HL-60 (cell line): ENCODE results near the gene MYO1D.

Source experiments
- DNase-seq, 2 experiments: peaks; one replicate each; pipeline ENCODE4 v3.0.0-alpha.2; 2010 to 2020; ENCODE audit warnings: low read depth in 1 of 2, low spot score in 1 of 2
- H3K27ac ChIP-seq: fragments of 250-450 bp; sonication (Bioruptor Pico); replicated peaks from 2 replicates; pipeline ENCODE4 v1.5.1; 2020; ENCODE audit warnings: mild to moderate bottlenecking, moderate library complexity
- H3K27me3 ChIP-seq: fragments of 250-450 bp; sonication (Bioruptor Pico); 2 replicates; pipeline ENCODE4 v1.5.1; 2021; ENCODE audit warnings: mild to moderate bottlenecking, moderate library complexity; ENCODE audit not compliant: insufficient read depth, poor library complexity, severe bottlenecking
- H3K4me3 ChIP-seq: replicated peaks from 2 replicates; pipeline ENCODE4 v1.5.1; 2011; ENCODE audit warnings: mild to moderate bottlenecking, control low read depth, low read length; ENCODE audit not compliant: insufficient read depth
- GABPA ChIP-seq: IDR thresholded peaks from 2 replicates; pipeline ENCODE4 v1.6.1; 2012; ENCODE audit warnings: low read depth
- POLR2AphosphoS5 ChIP-seq: IDR thresholded peaks from 2 replicates; pipeline ENCODE4 v1.6.1; 2012; ENCODE audit warnings: low read depth
- REST ChIP-seq: IDR thresholded peaks from 2 replicates; pipeline ENCODE4 v1.6.1; 2012; ENCODE audit warnings: low read depth; ENCODE audit not compliant: insufficient replicate concordance
- SPI1 ChIP-seq: IDR thresholded peaks from 2 replicates; pipeline ENCODE4 v1.6.1; 2012; ENCODE audit warnings: low read depth, mild to moderate bottlenecking, borderline replicate concordance
- TF ChIP-seq, protein P1 (sequence below): IDR thresholded peaks from one replicate; pipeline ENCODE4 v1.5.1; 2011; ENCODE audit warnings: low read length, control low read depth, inconsistent platforms; ENCODE audit not compliant: insufficient read depth

The MYO1D gene

DNA sequence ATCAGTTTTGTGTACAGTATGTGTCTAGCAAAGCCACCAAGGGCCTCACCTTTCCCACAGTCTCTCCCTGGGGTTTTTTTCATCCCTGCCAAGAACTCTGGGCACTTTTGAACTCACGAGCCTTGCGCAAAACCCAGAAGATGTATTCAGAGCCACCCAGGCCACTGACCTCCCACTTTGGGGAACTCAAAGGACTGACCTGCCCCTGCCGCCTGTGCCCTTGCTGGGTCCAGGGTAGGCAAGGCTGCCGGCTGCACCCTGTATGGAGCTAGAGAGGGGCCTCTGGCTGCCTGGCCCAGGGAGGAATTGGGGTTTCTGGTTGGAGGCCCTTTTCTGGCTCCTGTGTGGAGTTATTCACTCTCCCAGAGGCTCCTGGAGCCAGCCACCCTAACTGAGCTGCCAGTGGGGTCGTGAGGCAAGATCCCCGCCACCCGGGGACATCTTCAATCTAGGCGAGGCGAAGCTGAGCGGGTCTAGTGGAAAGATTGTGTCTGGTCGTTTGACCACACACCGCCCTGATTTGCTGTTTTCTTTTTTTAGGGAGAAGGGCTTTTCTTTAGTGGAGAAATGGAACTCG, 388.2 kb downstream of the MYO1D start:
- DNase-seq, result no peak
- Histone ChIP-seq H3K27ac (no peak overlapping the region), H3K4me3 (no peak overlapping the region), H3K27me3 (no peaks in the 10 kb centered on the region)
- no peak for TF ChIP-seq POLR2AphosphoS5
- no peak for TF ChIP-seq SPI1

DNA sequence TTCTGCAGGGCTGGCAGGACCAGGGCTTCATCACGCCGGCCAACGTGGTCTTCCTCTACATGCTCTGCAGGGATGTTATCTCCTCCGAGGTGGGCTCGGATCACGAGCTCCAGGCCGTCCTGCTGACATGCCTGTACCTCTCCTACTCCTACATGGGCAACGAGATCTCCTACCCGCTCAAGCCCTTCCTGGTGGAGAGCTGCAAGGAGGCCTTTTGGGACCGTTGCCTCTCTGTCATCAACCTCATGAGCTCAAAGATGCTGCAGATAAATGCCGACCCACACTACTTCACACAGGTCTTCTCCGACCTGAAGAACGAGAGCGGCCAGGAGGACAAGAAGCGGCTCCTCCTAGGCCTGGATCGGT, 388.8 kb downstream of the MYO1D start:
- no peak overlapping the region for H3K27ac ChIP-seq
- no peak overlapping the region for H3K4me3 ChIP-seq
- no peak for DNase-seq
- no peak for TF ChIP-seq GABPA
- TF ChIP-seq REST, result no peak
- TF ChIP-seq, protein P1, sequence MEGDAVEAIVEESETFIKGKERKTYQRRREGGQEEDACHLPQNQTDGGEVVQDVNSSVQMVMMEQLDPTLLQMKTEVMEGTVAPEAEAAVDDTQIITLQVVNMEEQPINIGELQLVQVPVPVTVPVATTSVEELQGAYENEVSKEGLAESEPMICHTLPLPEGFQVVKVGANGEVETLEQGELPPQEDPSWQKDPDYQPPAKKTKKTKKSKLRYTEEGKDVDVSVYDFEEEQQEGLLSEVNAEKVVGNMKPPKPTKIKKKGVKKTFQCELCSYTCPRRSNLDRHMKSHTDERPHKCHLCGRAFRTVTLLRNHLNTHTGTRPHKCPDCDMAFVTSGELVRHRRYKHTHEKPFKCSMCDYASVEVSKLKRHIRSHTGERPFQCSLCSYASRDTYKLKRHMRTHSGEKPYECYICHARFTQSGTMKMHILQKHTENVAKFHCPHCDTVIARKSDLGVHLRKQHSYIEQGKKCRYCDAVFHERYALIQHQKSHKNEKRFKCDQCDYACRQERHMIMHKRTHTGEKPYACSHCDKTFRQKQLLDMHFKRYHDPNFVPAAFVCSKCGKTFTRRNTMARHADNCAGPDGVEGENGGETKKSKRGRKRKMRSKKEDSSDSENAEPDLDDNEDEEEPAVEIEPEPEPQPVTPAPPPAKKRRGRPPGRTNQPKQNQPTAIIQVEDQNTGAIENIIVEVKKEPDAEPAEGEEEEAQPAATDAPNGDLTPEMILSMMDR, result no peak
- no peak for TF ChIP-seq SPI1
- no peak for TF ChIP-seq POLR2AphosphoS5
- no peaks in the 10 kb centered on the region for H3K27me3 ChIP-seq

- no peak overlapping the region for H3K27ac ChIP-seq
- TF ChIP-seq REST (no peak), GABPA (no peak), SPI1 (no peak), POLR2AphosphoS5 (no peak)
- TF ChIP-seq, protein P1, result no peak
- no peaks in the 10 kb centered on the region for H3K27me3 ChIP-seq
- H3K4me3 ChIP-seq, result peak overlapping the region; percentile 27
- no peak for DNase-seq
These were observed 389.3 kb downstream of the MYO1D start for GRCh38 chr17:32487473-32488176.

GRCh38 chr17:32486701-32487472, 390.0 kb downstream of the MYO1D start, which contains the start of gene CDK5R1:
Gene CDK5R1, plus strand, starts transcription at chr17:32486993. Its CDS starts 628 bp downstream, at chr17:32487621.
- H3K27me3 ChIP-seq, result no peaks in the 10 kb centered on the region
- TF ChIP-seq SPI1, result no peak
- no peak for TF ChIP-seq POLR2AphosphoS5
- peak; percentile 88 for TF ChIP-seq REST
- TF ChIP-seq GABPA, result no peak
- DNase-seq, result peak; percentile 43 to 60
- no peak within 1 kb of the TSS for H3K27ac ChIP-seq
- peak within 1 kb of the TSS; percentile 45 for H3K4me3 ChIP-seq
